ENCODE data around the gene KRT83.
"Not testable (repeated sequence)": the region's sequence is repeated elsewhere in the genome, so short reads cannot be mapped to it uniquely, and the experiment has no call there.

The KRT83 gene

DNA sequence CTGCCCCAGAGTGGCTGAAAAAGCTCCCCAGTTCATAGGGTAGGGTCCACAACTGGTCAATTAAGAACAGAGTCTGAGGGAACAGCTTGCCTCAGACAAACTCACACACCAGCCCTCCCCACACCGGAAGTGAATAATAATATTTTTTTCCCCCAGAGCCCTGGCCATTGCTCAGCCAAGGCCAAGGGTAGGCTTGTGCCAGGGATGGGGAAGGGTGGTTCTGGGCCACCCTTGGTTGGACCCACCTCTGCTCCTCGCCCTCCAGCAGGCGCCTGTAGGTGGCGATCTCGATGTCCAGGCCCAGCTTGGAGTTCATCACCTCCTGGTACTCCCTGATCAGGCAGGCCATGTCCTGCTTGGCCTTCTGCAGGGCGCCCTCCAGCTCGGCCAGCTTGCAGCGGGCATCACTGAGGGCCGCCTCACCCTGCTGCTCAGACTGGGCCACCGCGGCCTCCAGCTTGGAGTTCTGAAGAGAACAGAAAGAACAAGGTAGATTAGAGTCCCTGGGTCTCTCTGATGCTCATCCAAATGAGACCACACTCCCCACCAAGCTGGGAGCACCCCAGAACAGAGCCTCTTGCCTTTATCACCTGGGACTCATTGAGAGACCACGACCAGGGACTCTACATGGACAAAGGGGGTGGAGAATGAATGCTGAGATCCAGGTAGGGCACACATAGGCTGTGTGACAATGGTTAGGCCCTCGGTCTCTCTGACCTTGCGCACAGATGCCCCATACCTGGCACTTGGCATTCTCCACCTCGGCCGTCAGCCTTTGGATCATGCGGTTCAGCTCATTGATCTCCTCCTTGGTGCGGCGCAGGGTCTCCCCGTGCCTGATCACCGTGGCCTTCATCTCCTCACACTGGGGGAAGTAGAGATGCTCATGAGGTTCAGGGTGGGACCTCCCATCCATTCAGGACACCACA lies 34.1 kb downstream of the KRT83 start:
- DNase-seq (ENCODE audit: low read depth): not testable (repeated sequence)

DNA sequence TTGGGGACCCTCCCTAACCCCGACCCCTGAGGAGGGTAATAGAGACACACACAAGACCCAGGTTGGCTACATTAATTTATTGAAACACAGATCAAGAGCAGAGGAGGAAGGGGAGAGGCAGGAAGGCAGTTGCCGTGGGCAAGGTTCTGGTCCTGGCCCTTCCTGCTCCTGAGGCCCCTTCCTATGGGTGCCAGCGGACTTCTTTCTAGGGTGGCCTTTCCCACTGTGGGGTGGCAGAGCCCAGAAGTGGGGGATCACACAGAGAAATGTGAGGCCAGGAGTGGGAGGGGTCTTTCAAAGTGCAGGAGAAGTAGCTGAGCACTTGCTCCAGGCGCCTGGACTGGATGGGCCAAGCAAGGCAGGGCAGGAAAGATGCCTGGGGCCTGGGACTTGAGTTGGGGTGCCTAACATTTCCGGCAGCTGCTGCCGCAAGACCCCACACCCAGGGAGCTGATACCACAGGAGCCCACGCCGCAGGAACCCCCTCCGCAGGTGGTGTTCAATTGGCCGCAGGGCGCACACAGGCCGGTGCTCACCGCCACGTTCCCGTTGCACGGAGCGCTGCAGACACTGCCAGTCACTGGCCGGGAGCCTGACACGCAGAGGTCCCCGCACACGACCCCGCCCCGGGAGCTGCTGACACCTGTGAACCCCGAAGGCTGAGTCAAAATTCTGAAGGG lies 35.2 kb downstream of the KRT83 start:
- DNase-seq (ENCODE audit: low read depth): no peak

DNA sequence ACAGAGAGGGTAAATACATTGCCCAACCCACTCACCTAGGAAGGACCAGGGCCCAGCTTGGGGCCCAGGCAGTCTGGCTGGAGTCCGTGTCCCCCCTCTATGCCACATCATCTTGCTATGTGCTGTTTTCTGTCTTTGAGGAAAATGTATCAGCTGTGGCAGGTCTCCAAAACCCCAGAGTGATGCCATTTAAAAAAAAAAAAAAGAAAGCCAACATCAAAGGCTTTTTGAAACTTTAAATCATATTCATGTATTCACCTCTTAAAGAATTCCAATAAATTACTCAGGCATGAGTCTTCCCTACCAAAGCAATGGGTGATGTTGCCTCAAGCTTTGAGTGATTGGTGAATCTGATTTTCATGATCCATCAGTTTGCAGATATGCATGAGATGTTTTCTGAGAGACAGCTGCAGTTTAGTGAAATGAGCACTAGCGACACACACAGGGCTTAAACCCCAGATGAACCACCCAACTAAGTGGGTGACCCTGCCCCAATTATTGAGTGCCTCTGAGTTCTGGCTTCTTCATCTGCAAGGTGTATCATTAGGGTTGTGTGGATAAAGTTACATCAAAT lies 35.9 kb downstream of the KRT83 start:
- DNase-seq (ENCODE audit: low read depth): no peak

DNA sequence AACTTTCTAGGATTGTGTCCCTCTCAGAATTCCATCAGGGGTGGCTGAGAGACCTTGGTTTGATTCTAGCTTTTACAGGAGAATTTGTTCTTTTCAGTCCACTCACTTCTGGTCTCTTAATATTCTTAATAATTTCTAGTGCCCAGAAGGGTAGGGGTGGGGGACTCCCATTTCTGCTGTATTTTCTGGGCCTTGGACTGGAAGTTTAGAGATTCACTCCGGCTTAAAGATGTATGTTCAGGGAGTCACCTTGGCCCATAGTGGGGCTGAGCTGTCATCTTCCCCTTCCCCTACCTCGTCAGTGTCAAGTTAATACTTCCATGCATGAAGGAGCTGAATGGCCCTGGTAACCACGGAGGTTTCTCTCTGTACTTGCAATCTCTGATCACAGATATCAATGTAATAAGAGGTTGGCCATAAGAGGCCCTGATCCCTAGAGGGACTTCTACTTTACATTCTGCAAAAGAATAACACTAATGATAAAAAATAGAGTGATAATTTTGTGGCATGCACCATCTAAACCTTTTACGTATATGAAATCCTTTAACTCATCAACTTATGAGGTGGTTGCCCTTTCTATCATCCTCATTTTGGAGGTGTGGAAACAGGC lies 36.5 kb downstream of the KRT83 start:
- no peak for DNase-seq (ENCODE audit: low read depth)

DNA sequence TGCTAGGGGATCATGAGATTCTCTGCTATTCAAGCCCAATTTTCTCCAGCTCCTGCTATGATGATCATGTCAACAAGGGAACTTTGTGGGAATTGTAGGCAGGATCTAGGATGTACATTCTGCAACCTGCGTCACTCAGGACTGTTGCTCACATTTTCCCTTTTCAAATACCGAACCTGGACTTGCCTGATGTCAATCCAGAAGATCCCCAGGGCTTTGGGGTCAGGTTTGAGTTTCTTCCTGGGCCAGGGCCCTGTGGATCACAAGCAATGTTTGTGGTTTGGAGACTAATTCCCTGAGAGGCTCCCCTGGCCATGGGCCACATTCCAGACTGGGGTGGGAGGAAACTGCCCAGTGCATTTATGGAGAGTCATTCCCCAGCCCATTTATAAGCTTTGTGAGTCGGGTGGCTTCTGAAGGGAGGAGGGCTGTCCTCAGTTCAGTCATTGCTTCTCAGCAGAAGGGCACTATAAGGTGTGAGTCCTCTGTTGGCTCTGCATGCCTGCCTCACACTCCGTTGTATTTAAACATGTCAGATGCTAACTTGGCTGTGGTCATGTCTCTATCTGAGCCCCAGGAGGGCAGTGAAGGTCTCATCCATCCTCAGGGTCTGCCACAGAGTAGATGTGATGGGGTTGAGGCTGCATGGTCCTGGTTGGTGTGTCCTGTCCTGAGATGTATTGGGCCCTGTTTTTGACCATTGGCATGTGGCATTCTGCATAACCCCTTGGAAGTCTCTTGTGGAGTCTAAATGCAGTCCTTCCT lies 40.2 kb downstream of the KRT83 start:
- no peak for DNase-seq (ENCODE audit: low read depth)

DNA sequence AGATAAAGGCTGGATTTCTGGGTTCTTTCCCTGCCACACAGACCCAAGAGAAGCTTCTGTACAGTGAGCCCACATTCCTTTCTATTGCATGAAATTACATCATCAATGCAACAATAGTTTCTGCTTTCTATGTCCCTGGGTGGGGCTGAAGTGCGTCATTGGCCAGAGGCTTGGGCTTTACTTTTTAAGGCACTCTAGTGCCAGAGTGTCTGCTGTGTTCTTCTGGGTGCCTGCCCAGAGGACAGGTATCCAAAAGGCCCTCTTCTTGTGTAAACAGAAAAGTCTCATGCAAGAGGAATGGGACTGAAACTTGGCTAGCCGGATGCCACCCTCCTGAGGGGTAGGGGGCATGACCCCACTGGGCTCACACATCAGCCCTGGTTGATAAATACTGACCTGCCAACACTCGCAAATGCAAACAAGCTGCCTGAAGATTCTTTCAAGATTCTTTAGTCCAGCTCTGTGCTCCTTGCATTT lies 40.8 kb downstream of the KRT83 start:
- no peak for DNase-seq (ENCODE audit: low read depth)

DNA sequence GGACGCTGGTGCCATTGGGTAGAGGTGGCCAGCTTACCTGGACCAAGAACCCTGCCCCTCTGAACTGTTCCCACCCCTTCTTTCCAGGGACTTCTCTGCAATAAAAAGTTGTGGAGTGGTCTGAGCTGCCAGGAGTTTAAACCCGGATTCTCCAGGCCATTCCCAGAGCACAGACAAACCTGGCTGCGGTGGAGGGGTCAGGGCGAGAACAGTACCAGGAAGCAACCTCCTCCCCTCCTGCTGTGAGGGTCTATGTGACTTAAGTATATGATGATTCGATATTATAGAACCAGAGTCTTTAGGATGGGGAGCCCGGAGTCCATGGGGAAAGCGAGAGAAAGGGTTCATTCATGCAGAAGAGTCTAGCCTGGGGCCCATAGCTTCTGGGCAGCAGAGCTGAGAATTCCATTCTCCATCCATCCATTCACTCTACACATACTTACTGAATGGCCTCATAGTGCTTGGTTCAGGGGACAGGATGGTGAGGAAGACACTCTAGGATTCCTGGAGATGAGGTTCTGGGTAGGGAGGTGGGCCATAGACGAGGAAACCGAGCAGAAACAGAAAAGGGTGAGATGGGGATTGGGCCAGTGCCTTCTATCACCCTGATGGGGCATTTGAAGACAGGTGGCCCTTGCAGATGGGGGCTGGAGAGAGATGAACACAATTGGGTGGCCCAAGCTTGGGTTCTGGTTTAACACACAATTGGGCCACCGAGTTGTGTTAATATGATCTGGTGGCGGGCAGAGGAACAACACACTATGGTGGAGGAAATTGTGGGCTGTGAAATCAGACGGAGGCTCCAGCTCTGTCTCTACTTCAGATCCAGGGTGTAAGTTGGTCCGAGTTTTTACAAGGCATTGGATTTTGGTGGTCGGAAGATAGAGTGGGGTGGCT lies 41.5 kb downstream of the KRT83 start:
- DNase-seq (ENCODE audit: low read depth): no peak

DNA sequence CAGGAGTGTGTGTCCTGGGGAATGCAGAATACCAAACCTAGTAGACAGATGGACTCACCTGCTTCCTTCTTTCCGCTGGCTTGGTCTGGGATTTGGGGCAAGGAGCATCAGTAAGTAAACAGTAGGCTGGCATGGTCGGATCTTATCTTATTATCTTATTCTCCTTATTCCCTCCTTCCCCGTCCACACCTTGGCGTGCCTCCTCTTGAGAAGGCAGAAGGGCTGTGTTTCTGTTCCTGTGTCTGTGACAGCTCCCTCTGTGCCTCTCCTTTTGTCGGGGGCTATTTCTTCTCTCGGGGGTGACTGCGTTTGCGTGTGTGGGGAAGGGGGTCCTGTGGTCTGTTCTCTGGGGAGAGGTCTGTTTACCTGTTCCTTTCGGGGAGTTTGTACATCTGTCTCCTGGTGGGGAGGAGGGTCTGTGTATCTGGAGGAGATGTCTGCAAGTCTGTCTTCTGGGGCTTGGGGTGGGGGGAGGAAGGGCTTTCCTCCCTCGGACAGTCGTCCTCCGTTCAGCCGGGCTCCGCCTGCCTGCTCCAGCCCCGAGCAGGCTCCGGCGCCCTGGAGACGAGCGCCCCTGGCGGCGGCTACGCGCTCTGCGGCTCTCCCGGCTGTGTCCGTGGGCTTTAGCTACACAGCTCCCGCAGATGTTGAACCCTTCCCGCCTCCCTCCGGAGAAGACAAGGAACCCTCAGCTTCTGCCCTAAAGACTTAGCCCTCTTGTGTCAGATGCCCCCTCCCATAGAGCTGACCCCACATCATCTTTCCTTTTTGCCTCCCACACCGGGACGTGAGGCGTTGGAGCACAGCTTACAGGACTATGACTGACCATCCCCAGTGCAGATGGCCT lies 42.4 kb downstream of the KRT83 start:
- DNase-seq (ENCODE audit: low read depth): peak; percentile 47

DNA sequence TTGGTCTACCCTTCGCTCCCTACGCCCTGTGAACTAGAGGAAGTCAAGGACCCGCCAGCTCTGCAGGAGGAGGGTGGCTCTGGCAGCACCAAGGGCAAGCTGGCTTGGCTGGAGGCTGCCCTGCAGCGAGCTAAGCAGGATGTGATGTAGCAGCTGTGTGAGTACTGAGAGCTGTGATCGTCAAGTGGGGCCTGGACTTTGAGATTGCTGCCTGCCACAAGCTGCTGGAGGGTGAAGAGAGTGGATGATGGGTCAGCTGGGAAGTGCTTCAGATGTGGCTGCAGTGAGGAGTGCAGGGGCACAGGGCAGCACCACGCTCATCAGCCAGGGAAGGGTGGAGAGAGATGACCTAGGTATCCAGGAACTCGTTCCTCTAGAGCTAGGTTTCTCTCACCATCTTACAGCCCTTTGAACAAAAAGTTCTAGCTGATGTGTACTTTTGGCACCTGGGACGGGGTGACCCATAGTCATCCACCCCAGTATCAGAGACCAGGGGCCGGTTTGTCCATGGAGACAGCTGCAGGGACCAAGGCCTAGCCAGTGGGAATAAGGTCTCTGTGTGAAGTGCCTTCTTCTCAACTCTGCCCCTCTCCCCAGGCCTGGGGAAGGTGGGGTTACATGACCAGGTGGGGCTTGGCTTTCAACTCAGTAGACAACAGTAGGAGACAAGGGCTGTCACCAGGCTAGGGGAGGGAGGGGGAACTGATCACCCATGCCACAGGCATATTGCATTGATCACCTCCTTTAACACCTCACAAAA lies 43.5 kb downstream of the KRT83 start:
- DNase-seq (ENCODE audit: low read depth): no peak

DNA sequence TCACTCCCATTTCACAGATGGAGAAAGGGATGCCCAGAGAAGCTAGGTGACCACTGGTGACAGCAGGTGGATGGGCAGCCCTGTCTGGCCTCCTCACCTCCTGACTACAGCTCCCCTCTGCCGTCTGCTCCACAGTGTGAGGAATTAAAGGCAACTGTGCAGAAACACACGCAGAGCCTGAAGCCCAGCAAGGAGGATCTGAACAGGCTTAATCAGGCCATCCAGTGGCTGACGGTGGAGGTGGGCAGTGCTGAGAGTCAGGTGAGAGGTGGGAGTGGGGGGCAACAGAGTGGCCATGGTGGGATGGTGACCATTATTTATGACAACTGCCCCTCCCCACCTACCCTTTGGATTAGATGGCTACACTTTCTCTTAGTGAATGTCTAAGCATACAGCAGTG lies 45.5 kb downstream of the KRT83 start:
- no peak for DNase-seq (ENCODE audit: low read depth)

DNA sequence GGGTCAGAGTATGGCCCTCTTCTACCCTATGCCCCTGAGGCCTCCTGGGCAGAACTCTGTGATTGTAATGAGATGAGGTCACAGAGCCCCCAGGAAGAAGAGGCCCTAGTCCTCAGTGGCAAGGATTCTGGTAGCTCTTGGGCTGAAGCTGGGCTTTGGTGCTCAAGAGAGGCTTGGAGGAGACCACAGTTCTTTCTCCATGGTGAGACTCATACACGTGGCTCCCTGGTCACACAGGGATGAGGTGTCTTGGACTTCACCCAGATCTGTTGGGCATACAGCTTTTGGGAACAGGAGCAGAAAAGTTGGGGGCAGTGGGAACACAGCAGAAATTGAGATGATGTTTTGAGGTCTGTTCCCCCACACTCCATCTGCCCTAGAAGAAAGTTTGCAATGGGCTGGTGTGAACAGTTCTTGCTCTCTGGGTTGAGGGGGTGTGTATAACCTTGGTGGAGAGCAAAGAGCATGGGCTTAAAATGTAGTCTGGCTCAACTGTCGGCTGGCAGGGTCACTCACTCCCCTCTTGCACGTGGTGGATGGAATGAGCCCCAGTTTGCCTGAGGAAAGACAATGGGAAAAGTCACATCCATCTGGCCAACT lies 46.6 kb downstream of the KRT83 start, which contains the start of gene KRT86:
Gene KRT86, plus strand, starts transcription at position 125 of the 600 bp plus-strand sequence. CDS start 27,272 bp downstream, outside the sequence.
- no peak for DNase-seq (ENCODE audit: low read depth)

DNA sequence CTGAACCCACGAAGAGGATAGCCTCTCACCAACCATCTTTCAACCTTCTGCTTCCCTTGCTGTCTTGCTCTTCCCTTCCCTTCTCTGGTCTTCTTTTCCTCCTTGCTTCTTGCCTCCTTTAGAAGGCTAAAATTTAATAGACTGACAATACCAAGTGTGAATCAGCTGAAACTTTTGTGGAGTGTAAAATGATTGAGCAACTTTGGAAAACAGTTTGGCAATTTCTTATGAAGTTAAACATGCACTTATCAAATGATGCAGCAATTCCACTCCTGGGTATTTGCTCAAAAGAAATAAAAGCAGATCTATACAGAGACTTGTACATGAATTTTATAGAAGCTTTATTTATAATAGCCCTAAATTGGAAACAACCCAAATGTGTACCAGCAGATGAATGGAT lies 50.0 kb downstream of the KRT83 start:
- no peak for DNase-seq (ENCODE audit: low read depth)

DNA sequence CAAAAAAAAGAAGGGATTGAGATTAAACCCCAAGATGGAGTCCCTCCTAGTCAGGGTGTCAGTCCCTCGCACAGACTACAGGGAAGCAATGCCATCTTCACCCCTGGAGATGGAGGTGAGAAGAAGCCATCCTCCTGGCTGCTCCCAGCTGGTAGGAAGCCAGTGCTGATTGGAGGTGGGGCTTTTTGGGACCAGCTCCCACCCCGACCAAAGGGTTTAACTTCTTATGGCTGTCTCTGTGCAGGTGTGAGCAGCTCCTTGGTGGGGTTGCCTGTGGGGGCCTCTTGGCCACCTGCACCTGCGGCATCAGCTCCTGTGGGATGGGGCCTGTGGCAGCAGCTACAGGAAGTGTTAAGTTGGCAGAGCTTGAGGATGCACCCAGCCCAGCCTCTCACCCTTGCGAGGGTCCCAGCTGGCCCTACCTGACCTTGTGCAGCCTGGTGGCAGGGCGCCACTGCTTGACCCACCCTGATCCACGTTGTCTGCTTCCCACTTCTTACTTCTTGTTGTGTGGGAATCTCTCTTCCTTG lies 50.6 kb downstream of the KRT83 start:
- DNase-seq (ENCODE audit: low read depth): no peak

DNA sequence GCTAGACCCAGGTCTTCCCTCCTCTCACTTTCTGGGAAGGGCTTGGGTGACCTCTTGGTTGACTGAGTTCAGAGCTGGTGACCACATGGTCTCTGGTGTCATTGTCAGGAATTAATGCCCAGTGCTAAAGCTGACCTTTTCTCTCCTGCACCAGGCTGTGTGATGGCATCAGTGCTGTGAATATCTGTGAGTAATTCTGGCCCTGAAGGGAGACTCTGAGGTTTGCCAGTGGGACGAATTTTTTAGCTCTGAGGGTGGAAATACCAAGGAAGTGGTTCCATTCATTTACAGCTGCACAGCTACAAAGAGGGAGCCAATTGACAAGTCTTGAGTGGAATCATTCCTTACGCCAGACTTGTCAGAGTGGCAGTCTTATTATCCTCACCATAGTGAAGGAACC lies 53.0 kb downstream of the KRT83 start:
- DNase-seq (ENCODE audit: low read depth): no peak

DNA sequence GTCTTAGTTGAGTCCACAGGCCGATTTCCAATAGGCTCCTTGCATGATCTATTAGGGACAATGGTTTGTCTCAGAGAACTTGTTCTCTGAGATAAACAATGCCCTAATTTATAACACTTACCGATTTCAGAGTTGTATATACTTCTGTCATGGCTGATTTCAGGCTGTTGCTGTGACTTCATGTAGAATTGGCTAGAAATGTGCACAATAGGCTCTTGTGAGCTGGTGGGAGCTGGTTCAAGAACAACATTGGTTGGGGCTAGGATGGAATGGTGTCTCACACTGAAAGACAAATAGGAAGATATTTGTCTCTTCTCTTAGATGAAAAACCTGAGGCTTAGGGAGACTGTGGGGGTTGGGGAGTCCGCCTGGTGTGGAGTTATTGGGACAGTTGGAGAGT lies 53.5 kb downstream of the KRT83 start:
- no peak for DNase-seq (ENCODE audit: low read depth)

DNA sequence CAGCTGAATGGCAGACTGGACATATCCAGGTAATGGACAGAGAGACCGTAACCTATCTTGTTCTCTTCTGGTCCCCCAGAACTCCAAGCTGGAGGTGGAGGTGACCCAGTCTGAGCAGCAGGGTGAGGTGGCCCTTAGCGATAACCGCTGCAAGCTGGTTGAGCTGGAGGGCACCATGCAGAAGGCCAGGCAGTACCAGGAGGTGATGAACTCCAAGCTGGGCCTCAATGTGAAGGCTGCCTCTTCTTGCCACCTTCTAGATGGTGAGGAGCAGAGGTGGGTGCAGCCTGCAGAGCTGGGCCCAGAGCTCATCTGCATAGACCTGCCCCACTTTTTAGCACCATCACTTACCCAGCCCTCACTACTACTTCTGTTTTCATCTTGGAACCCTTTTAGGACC lies 53.9 kb downstream of the KRT83 start:
- no peak for DNase-seq (ENCODE audit: low read depth)

DNA sequence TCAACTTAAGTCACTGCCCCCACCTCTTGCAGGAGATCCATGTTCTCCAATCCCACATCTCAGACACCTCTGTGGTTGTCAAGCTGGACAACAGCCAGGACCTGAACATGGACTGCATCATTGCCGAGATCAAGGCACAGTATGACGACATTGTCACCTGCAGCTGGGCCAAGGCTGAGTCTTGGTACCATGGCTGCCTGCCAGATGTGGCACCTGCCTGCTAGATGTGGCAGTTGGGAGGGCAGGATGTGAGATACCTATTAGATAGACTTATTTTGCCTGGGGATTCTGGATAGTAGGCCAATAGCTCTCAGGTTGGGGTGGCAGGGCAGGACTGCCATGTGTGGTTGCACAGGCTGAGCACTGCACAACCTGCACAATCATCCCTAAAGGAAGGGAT lies 54.7 kb downstream of the KRT83 start:
- DNase-seq (ENCODE audit: low read depth): no peak

DNA sequence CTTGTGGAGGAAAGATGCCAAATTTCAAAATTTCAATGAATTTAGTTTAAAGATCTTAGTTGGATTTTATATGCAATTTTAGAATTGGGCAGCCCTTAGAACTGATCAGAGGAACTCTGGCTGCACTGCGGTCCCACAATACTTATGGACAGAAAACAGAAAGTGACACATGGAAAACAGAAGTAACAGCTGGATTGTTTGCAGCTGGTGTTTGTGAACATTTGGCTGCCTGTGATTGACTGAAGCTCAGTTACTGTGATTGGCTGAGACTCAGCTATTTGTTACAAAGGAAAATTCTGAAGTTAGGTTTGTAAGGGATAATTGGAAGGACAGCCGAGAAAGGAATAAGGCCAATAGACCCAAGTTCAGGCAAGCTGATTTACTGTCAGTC lies 56.8 kb downstream of the KRT83 start:
- DNase-seq (ENCODE audit: low read depth): no peak

All from stimulated activated CD8-positive, alpha-beta memory T cell treated with anti-CD3 and anti-CD28 coated beads, Interleukin-12 subunit alpha, Interleukin-12 subunit beta, amount 100 ng/mL, for 4 hours (primary cell).